Type B pancreatic cell (in vitro differentiated cells): ENCODE measurements around the gene C3orf20. TPM values are rescaled to one million over a fixed set of nuclear protein-coding genes. Genes with fewer than 3 reads are reported as not detected.

Source experiments
- DNase-seq: peaks from one replicate; pipeline ENCODE4 v3.0.0; 2021; ENCODE audit warnings: mixed read lengths; ENCODE audit not compliant: unreplicated experiment; ENCODE audit errors: extremely low spot score
- H3K27ac Mint-ChIP-seq: 2 replicates; pipeline ENCODE4 v1.8.0; 2021; ENCODE audit warnings: mild to moderate bottlenecking, mixed read lengths
- H3K27me3 Mint-ChIP-seq: 2 replicates; pipeline ENCODE4 v1.8.0; 2021; ENCODE audit warnings: mixed read lengths
- H3K36me3 Mint-ChIP-seq: 2 replicates; pipeline ENCODE4 v1.8.0; 2021; ENCODE audit warnings: mixed read lengths
- H3K4me1 Mint-ChIP-seq: one replicate; pipeline ENCODE4 v1.8.0; 2021; ENCODE audit warnings: mixed read lengths; ENCODE audit not compliant: unreplicated experiment
- H3K4me3 Mint-ChIP-seq: 2 replicates; pipeline ENCODE4 v1.8.0; 2021; ENCODE audit warnings: mild to moderate bottlenecking, mixed read lengths
- H3K9me3 Mint-ChIP-seq: 2 replicates; pipeline ENCODE4 v1.8.0; 2021; ENCODE audit warnings: mixed read lengths
- CTCF ChIP-seq: fragments of 200-600 bp; sonication (generic); conservative IDR thresholded peaks from 2 replicates; pipeline ENCODE4 v1.5.0; 2021; ENCODE audit warnings: antibody characterized with exemption, mild to moderate bottlenecking
- total RNA-seq: library from RNA; stranded (reverse); gene quantifications from 2 replicates; pipeline ENCODE4 v1.2.1, GENCODE V29; 2021; ENCODE audit warnings: low replicate concordance

C3orf20 gene
- total RNA-seq, 1 donor from 2014 or later: 0.24 TPM

GRCh38 chr3:14764331-14765059 lies 89.6 kb downstream of the C3orf20 start:
- TF ChIP-seq CTCF: no peak
- DNase-seq: no peak
- Mint-ChIP-seq H3K4me1 (no peaks in the 10 kb centered on the region), H3K27me3 (peaks cover 14% of the 10 kb centered on the region), H3K9me3 (peaks cover 4% of the 10 kb centered on the region), H3K4me3 (no peak overlapping the region), H3K27ac (no peak overlapping the region), H3K36me3 (no peaks in the 10 kb centered on the region)

GRCh38 chr3:14765060-14765400 lies 90.1 kb downstream of the C3orf20 start:
- Mint-ChIP-seq H3K9me3 (peaks cover 4% of the 10 kb centered on the region), H3K4me1 (no peaks in the 10 kb centered on the region), H3K27me3 (peaks cover 14% of the 10 kb centered on the region), H3K27ac (no peak overlapping the region), H3K36me3 (no peaks in the 10 kb centered on the region), H3K4me3 (no peak overlapping the region)
- no peak for DNase-seq
- no peak for TF ChIP-seq CTCF

GRCh38 chr3:14765576-14766427 lies 90.9 kb downstream of the C3orf20 start:
- DNase-seq: no peak
- no peak overlapping the region for H3K4me3 Mint-ChIP-seq

GRCh38 chr3:14766428-14767244 lies 91.7 kb downstream of the C3orf20 start:
- H3K4me1 Mint-ChIP-seq: no peaks in the 10 kb centered on the region
- no peak for TF ChIP-seq CTCF
- H3K27ac Mint-ChIP-seq: no peak overlapping the region
- DNase-seq: no peak
- no peaks in the 10 kb centered on the region for H3K36me3 Mint-ChIP-seq
- peaks cover 4% of the 10 kb centered on the region for H3K9me3 Mint-ChIP-seq
- peaks cover 14% of the 10 kb centered on the region for H3K27me3 Mint-ChIP-seq
- H3K4me3 Mint-ChIP-seq: no peak overlapping the region

More at GRCh38 chr3:14765576-14766427, 90.9 kb downstream of the C3orf20 start:
- Mint-ChIP-seq H3K36me3 (no peaks in the 10 kb centered on the region), H3K27ac (no peak overlapping the region), H3K9me3 (peaks cover 4% of the 10 kb centered on the region), H3K4me1 (no peaks in the 10 kb centered on the region), H3K27me3 (peaks cover 14% of the 10 kb centered on the region)
- no peak for TF ChIP-seq CTCF

GRCh38 chr3:14767245-14768051 lies 92.5 kb downstream of the C3orf20 start:
- Mint-ChIP-seq H3K36me3 (no peaks in the 10 kb centered on the region), H3K27me3 (peaks cover 14% of the 10 kb centered on the region), H3K9me3 (peaks cover 4% of the 10 kb centered on the region), H3K4me1 (no peaks in the 10 kb centered on the region), H3K4me3 (no peak overlapping the region), H3K27ac (no peak overlapping the region)
- no peak for DNase-seq
- TF ChIP-seq CTCF: no peak
